SJCRH30 (cell line): Measurements from ENCODE around the gene NXN. TPM values are rescaled to one million over a fixed set of nuclear protein-coding genes. Genes with fewer than 3 reads are reported as not detected.
A peak's percentile ranks its signal among the peaks of the same experiment; 100 is the strongest.
"Not testable (repeated sequence)": the region's sequence is repeated elsewhere in the genome, so short reads cannot be mapped to it uniquely, and the experiment has no call there.

Experiments used
- DNase-seq, 2 experiments: peaks; one replicate each; pipeline ENCODE4 v3.0.0-alpha.2; 2015 to 2020
- H3K27ac ChIP-seq: fragments of 250-450 bp; sonication (Bioruptor Pico); 2 replicates; pipeline ENCODE4 v1.5.1; 2020; ENCODE audit warnings: mild to moderate bottlenecking, moderate library complexity
- H3K27me3 ChIP-seq: fragments of 250-450 bp; sonication (Bioruptor Pico); 2 replicates; pipeline ENCODE4 v1.5.1; 2020; ENCODE audit warnings: mild to moderate bottlenecking, moderate library complexity
- H3K36me3 ChIP-seq: fragments of 250-450 bp; sonication (Bioruptor Pico); 2 replicates; pipeline ENCODE4 v1.5.1; 2020; ENCODE audit warnings: mild to moderate bottlenecking, moderate library complexity
- H3K4me1 ChIP-seq: fragments of 250-450 bp; sonication (Bioruptor Pico); 2 replicates; pipeline ENCODE4 v1.5.1; 2020; ENCODE audit warnings: mild to moderate bottlenecking, moderate library complexity
- H3K4me3 ChIP-seq: fragments of 250-450 bp; sonication (Bioruptor Pico); 2 replicates; pipeline ENCODE4 v1.5.1; 2020; ENCODE audit warnings: mild to moderate bottlenecking, moderate library complexity
- H3K9me3 ChIP-seq: fragments of 250-450 bp; sonication (Bioruptor Pico); replicated peaks from 2 replicates; pipeline ENCODE4 v1.5.1; 2020; ENCODE audit warnings: mild to moderate bottlenecking, moderate library complexity
- total RNA-seq: library from RNA; depleted of rRNA; stranded (reverse); fragments of >200 nt; shearing (Covaris generic); gene quantifications from 2 replicates; pipeline ENCODE4 v1.2.3, GENCODE V29; 2014

NXN gene
- total RNA-seq, 1 experiment from 2014 or later = 35.2 TPM

DNA sequence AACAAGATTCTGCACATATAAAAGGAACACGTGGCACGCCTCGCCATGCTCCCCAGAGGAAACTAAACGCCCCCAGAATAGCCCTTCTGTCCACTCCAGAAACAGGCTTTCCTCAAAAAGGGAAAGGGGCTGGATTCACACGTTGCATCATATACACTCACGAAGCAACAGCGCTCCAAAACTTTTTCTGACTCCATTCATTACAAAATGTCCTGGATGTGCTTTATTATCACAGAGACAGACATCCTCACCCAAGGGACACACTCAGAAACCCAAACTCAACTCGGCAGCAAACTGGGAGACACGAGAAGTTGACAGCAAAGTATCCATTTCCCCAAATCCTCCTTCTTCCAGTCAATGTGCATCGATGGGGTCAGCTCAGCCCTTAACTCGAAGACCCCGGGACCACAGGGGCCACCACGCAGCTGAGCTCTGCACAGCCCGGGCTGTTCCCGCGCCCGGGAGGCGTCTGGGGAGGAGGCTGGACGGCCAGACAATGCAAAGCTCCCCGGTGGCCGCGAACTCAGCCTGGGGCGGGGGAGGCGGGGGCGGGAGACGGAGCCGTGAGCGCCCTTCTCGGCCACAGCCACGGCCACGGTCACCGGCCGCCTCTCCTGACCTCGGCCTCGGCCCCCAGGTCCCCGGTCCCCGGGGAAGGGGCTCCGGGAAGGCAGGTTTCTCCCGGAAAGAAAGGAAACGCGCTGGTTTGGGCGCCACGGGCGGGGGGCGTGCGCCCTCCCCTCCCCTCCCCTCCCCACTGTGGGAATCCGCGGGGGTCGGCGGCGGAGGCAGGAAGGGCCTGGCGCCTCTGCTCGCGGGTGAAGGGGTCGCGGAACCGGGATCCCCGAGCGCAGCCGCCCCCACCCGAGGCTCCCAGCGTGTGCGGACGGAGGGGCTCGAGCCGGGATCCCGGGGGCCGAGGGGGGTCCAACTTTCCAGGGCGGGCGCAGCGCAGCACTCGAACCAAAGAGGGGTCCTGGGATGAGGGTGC, 1.2 kb downstream of the NXN start:
- peak overlapping the region; percentile 76 for H3K27ac ChIP-seq
- DNase-seq = peak; percentile 38 to 39
- peaks cover 2% of the 10 kb centered on the region; the same call in 1 of the 2 replicates for H3K36me3 ChIP-seq

DNA sequence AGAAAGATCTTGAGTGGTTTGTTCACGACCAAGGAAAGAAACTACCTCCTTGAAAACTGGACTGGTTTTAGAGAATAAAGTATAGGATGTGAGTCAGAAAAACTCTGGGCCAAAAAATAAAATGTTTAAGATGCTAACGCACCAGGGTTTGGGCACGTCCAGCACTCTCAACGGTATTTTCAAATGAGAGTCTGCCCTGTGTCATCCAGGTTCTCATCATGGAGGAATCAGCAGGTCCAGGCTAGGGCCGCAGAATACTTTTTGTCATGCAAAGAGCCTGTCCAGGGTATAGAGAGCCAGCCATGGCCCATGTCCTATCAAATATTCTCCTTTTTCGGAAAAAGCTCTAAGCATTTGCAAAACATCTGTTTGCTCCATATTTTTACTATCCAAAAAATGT, 2.4 kb downstream of the NXN start:
- no peaks in the 10 kb centered on the region for H3K9me3 ChIP-seq
- H3K27ac ChIP-seq = no peak overlapping the region
- H3K27me3 ChIP-seq = no peaks in the 10 kb centered on the region
- no peak for DNase-seq
- H3K4me1 ChIP-seq = 0 out of 2 replicates have a peak, but pooled peaks cover 4% of the 10 kb centered on the region
- H3K4me3 ChIP-seq = peak overlapping the region; percentile 90
- peaks cover 2% of the 10 kb centered on the region; the same call in 1 of the 2 replicates for H3K36me3 ChIP-seq

More for the DNA sequence above, 1.2 kb downstream of the NXN start:
- Histone ChIP-seq H3K4me3 (peak overlapping the region; percentile 90), H3K9me3 (no peaks in the 10 kb centered on the region), H3K4me1 (0 out of 2 replicates have a peak, but pooled peaks cover 4% of the 10 kb centered on the region), H3K27me3 (no peaks in the 10 kb centered on the region)

DNA sequence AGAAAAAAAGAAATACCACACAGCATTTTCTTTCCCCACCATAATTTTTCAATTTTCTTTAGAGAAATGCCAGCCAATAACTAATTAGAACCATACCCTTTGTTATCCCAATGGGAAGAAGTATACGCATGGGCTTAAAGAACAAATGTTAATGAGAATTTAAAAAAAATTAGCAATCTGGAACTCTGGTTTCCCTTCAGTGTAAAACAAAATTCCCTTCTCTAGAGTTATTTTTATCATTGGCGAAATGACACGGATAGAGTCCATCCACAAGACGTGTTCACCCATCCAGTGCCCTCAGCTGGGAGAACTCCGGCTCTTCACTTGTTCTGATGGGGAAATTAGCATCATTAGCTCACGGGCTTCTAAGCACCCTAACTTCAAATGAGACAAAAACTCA, 3.3 kb downstream of the NXN start:
- H3K4me1 ChIP-seq = 0 out of 2 replicates have a peak, but pooled peaks cover 4% of the 10 kb centered on the region
- H3K9me3 ChIP-seq = no peaks in the 10 kb centered on the region
- no peak overlapping the region for H3K4me3 ChIP-seq
- H3K36me3 ChIP-seq = peaks cover 2% of the 10 kb centered on the region; the same call in 1 of the 2 replicates
- no peak overlapping the region for H3K27ac ChIP-seq
- no peaks in the 10 kb centered on the region for H3K27me3 ChIP-seq
- no peak for DNase-seq

DNA sequence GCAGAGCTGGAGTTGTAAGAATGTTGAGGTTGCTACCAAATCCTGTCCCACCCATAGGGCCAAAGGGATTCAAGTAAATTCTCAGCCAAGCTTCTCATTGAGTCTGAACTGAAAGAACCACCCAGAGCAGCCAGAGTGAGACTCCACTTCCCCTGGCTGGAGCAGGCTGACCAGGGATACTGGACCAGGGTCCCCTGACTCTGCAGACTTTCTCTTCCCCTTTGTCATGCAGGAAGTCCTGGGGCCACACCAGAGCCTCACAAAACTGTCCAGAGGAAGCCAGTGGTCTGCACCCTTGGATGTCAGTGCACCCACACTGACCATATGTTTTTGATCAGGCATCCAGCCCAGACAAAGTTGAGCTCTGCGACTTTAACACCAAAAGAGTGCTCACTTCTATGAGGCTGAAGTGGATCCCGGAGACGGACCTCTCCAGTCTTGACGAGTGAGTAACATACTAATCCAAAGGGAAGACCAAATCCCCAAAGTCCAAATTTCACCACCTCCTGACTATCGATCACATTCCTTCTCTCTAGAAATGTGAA, 4.1 kb downstream of the NXN start:
- H3K4me3 ChIP-seq = no peak overlapping the region
- 0 out of 2 replicates have a peak, but pooled peaks cover 4% of the 10 kb centered on the region for H3K4me1 ChIP-seq
- DNase-seq = no peak
- H3K27ac ChIP-seq = no peak overlapping the region
- H3K9me3 ChIP-seq = no peaks in the 10 kb centered on the region
- H3K36me3 ChIP-seq = peaks cover 2% of the 10 kb centered on the region; the same call in 1 of the 2 replicates
- no peaks in the 10 kb centered on the region for H3K27me3 ChIP-seq

- not testable (repeated sequence) for H3K27ac ChIP-seq, H3K9me3 ChIP-seq, H3K4me1 ChIP-seq, H3K27me3 ChIP-seq, DNase-seq, H3K4me3 ChIP-seq, H3K36me3 ChIP-seq
Measured at GRCh38 chr17:974778-975177, 4.8 kb downstream of the NXN start.

DNA sequence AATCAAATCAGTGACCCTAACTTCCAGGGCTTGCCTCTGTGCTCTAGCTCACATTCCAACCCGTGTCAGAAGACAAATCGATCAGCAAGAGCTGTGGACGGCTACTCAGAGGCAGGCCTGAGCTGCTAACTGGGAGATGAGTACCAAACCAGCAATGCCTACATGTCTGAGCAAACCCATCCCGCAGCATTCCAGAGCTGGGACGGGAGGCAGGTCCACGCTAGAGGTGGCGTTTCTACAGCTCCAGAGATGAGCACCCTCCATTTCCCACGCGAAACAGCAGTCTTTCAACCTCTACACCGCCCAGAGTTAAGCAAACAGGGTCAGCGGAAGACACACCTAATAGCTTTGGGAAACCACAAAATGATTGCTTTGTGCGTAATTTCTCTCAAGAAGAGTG, 6.5 kb downstream of the NXN start:
- Histone ChIP-seq H3K36me3 (peaks cover under 1% of the 10 kb centered on the region; the same call in 1 of the 2 replicates), H3K27me3 (no peaks in the 10 kb centered on the region), H3K4me3 (no peak overlapping the region), H3K27ac (no peak overlapping the region), H3K9me3 (no peaks in the 10 kb centered on the region), H3K4me1 (peaks cover 16% of the 10 kb centered on the region; the same call in 1 of the 2 replicates)
- no peak for DNase-seq

DNA sequence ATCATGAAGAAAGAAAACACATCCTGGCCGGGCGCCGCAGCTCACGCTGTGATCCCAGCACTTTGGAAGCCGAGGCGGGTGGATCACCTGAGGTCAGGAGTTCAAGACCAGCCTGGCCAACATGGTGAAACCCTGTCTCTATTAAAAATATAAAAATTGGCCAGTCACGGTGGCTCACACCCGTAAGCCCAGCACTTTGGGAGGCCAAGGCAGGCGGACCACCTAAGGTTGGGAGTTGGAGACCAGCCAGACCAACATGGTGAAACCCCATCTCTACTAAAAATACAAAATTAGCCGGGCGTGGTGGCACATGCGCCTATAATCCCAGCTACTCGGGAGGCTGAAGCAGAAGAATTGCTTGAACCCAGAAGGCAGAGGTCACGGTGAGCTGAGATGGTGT, 7.7 kb downstream of the NXN start:
- not testable (repeated sequence) for H3K4me3 ChIP-seq, H3K27me3 ChIP-seq, H3K9me3 ChIP-seq, H3K36me3 ChIP-seq
- Histone ChIP-seq H3K4me1 (peaks cover 12% of the 10 kb centered on the region; the same call in 1 of the 2 replicates), H3K27ac (peak overlapping the region; percentile 28; the same call in 1 of the 2 replicates)
- peak; percentile 55 to 63 for DNase-seq

DNA sequence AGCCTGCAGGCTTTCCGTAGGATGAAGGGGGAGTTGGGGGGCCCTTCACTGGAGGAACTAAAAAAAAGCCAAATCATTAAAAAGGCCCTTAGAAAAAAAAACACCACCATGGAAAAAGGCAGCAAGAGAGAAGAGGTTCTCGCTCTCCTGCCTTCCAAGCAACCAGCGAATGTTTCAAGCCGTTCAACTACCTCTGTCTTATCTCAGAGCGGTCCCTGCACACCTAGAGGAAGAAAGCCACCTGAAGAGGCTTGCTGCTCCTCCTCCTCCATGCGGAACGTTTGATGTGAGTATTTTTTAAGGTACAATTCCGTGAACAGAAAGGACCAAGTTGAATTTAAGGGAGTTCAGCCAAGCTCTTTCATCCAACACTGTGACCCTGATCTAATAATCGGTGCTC, 9.2 kb downstream of the NXN start:
- H3K27ac ChIP-seq = no peak overlapping the region
- H3K36me3 ChIP-seq = no peaks in the 10 kb centered on the region
- no peaks in the 10 kb centered on the region for H3K27me3 ChIP-seq
- no peak for DNase-seq
- H3K4me3 ChIP-seq = no peak overlapping the region
- H3K9me3 ChIP-seq = no peaks in the 10 kb centered on the region
- H3K4me1 ChIP-seq = peaks cover 12% of the 10 kb centered on the region; the same call in 1 of the 2 replicates

GRCh38 chr17:969811-970355, 9.7 kb downstream of the NXN start:
- Histone ChIP-seq H3K4me1 (peaks cover 12% of the 10 kb centered on the region; the same call in 1 of the 2 replicates), H3K9me3 (no peaks in the 10 kb centered on the region), H3K36me3 (no peaks in the 10 kb centered on the region), H3K27me3 (no peaks in the 10 kb centered on the region), H3K4me3 (peak overlapping the region; percentile 40), H3K27ac (peak overlapping the region; percentile 47)
- DNase-seq = no peak

DNA sequence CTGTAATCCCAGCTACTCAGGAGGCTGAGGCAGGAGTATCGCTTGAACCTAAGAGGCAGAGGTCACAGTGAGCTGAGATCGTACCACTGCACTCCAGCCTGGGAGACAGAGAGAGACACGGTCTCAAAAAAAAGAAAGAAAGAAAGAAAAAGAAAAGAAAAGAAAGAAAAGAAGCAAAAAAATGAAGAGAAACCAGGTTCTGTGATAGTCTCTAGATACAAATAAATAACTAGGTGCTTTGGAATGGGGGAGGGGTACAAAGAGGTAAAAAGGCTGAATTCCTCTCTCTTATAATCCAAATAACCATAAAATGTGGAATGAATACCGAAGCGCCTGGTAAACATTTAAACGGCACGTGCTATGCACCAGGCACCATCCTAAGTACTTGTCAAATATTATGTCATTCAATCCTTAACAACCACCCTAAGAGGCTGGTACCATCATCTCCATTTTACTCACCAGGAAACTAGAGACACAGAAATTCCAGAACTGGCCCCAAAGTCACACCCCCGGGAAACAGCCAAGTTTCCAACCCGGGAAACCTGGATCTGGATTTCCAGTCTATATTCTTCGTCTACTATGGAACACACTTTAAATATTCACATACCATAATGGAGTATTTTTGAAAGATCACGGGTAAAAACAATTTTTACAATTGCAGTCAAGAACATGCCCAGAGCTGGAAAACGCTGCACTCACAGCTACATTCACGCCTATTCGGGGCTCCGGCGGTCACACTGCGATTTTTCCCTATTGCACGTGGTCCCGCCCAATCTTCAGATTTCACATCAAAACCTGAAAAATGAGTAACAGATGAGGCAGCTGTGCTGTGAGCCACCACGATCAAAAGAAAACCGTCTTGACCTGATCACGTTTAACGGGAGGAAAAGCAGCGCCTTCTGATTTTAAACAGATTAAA, 10.5 kb downstream of the NXN start:
- peak; percentile 40 to 56 for DNase-seq
- Histone ChIP-seq H3K9me3 (no peaks in the 10 kb centered on the region), H3K36me3 (no peaks in the 10 kb centered on the region), H3K4me3 (peak overlapping the region; percentile 40), H3K27me3 (no peaks in the 10 kb centered on the region), H3K4me1 (peaks cover 17% of the 10 kb centered on the region; the same call in 1 of the 2 replicates), H3K27ac (peak overlapping the region; percentile 47)

- Histone ChIP-seq H3K27me3 (no peaks in the 10 kb centered on the region), H3K9me3 (no peaks in the 10 kb centered on the region), H3K27ac (no peak overlapping the region), H3K36me3 (no peaks in the 10 kb centered on the region), H3K4me3 (no peak overlapping the region), H3K4me1 (peaks cover 20% of the 10 kb centered on the region; the same call in 1 of the 2 replicates)
- no peak for DNase-seq
Measured at GRCh38 chr17:967122-967521, 12.5 kb downstream of the NXN start.

GRCh38 chr17:965311-965989, 14.1 kb downstream of the NXN start:
- H3K27ac ChIP-seq = peak overlapping the region; percentile 46

DNA sequence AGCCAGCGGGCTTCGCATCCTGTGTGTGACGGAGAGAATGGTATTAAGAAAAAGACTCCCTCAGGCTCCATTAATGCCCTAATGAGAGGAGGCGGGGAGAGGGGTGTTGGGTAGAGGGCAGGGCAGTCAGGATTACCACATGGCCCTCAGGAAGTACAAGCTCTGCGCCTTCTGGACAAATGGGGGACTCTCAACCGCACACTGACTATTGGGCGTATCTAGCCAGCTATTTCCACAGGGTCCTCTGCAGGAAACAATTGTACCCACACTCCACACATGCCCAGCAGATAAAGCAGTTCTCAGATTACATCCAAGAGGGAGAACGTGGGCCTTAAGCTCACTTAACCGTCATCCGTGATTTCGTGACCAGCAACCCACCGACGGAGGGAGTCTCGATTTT, 14.7 kb downstream of the NXN start:
- H3K9me3 ChIP-seq = no peaks in the 10 kb centered on the region
- H3K4me1 ChIP-seq = peaks cover 20% of the 10 kb centered on the region; the same call in 1 of the 2 replicates
- no peaks in the 10 kb centered on the region for H3K27me3 ChIP-seq
- peak overlapping the region; percentile 16 for H3K4me3 ChIP-seq
- H3K27ac ChIP-seq = peak overlapping the region; percentile 46
- H3K36me3 ChIP-seq = no peaks in the 10 kb centered on the region
- peak; percentile 62 to 72 for DNase-seq

More at GRCh38 chr17:965311-965989, 14.1 kb downstream of the NXN start:
- Histone ChIP-seq H3K4me1 (peaks cover 20% of the 10 kb centered on the region; the same call in 1 of the 2 replicates), H3K27me3 (no peaks in the 10 kb centered on the region), H3K9me3 (no peaks in the 10 kb centered on the region), H3K4me3 (peak overlapping the region; percentile 16), H3K36me3 (no peaks in the 10 kb centered on the region)
- DNase-seq = no peak
